GM21529 (cell line): ENCODE results near the gene SLC12A5.

Experiments used
- ATAC-seq: cut with Tn5 transposase; IDR thresholded peaks from one replicate; pipeline ENCODE4 v1.9.1; 2021; ENCODE audit not compliant: unreplicated experiment

SLC12A5 gene

GRCh38 chr20:46104262-46104661, 75.2 kb downstream of the SLC12A5 start:
- no peak for ATAC-seq

GRCh38 chr20:46107061-46107460, 78.0 kb downstream of the SLC12A5 start:
- ATAC-seq, result no peak

DNA sequence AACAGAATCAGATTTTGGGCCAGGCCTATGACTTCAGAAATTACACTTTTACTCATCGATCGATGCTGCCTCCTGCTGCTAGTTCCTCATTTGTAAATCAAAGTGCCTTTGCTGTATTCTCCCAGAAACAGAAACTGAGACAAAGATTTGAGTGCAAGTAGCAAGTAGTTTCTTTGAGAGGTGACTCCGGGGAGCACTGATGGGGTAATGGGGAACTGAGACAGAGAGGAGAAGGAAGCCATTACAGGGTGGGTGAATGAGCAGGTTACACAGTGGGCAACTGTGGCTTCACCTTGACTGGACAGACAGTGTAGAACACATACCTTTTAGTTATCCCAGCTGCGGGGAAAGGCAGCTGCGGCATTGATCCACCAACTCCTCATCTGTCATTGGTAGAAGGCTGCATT, 79.4 kb downstream of the SLC12A5 start:
- ATAC-seq, result peak; percentile 89

DNA sequence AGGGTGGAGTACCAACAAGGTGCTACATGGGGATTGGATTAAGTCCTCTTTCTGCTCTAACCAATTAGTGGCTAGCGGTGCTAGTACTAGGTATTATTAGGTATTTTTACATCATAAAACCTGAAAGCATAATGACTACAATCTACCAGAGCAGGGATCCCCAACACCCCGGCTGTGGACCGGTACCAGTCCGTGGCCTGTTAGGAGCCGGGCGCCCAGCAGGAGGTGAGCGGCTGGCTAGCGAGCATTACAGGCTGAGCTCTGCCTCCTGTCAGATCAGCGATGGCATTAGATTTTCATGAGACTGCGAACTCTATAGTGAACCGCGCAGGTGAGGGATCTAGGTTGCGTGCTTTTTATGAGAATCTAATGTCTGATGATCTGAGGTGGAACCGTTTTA, 80.0 kb downstream of the SLC12A5 start:
- no peak for ATAC-seq
